ENCODE results near the gene MYPOP.

- no peak for TF ChIP-seq CTCF (IDR thresholded peaks at IDR 0.05; ENCODE audit: low read depth, low read length)
- no peak for TF ChIP-seq EZH2phosphoT487 (IDR thresholded peaks at IDR 0.05; ENCODE audit: low read depth)
These were observed 16.6 kb downstream of the MYPOP start, which contains the start of gene IRF2BP1 for GRCh38 chr19:45885556-45886426.

Data from OCI-LY3 (cell line).